Dermis microvascular lymphatic vessel endothelial cell (primary cell): ENCODE data around the gene EBNA1BP2. TPM values are rescaled to one million over a fixed set of nuclear protein-coding genes. Genes with fewer than 3 reads are reported as not detected.
"Not testable (repeated sequence)": the region's sequence is repeated elsewhere in the genome, so short reads cannot be mapped to it uniquely, and the experiment has no call there.

Experiments
- DNase-seq, 2 donors: peaks; one replicate each; pipeline versions ENCODE4 v3.0.0 to v3.0.0-alpha.2; 2010; ENCODE audit warnings: low read depth in 2 of 2
- total RNA-seq: library from RNA; depleted of rRNA; stranded (reverse); fragments of >200 nt; gene quantifications from 2 replicates; pipeline ENCODE4 v1.2.1, GENCODE V29; 2014

Gene EBNA1BP2
- total RNA-seq = 68.4 and 82.0 TPM in 2 replicates

DNA sequence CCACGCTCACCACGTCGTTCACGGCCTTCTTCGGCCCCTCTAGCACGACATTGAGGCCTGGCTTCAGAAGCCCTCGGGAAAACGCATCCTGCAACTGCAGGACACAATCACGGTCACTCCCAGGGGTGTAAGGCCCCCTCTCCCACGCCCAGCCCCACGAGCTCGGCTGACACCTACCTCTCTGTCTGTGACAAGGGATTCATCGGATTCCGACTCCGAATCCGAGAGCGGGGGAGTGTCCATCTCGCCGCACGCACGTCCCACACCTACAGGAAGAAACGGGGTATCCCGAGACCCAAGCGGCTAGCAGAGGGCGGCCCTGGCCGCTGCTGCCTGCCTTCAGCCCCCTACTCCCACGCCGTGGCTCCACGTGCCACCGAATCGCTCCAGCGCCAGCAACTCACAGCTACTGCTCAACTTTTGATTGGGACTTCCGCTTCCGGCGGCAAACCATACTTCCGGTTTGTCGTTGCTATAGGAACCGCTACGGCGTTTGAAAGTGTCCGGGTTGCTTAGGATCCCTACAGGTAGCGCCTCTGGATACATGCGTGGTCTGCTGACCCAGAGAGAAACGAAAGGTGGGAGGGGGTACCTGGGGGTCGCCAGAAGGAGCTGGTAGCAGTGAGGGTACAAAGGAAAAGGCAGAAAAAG, at the start of gene EBNA1BP2, which contains the start of gene CFAP57:
Gene EBNA1BP2 (minus strand): TSS at position 415 of the 651 bp plus-strand sequence. CDS start 172 bp downstream, at position 243.
Gene CFAP57 (plus strand): TSS at position 455 of the 651 bp plus-strand sequence. CDS start 424 bp downstream, outside the sequence.
- DNase-seq = peak; percentile 92 to 93

GRCh38 chr1:43221797-43222196, 49.7 kb upstream of the EBNA1BP2 start:
- DNase-seq = no peak

- DNase-seq = no peak
Measured at GRCh38 chr1:43220905-43221778, 49.1 kb upstream of the EBNA1BP2 start.

- no peak for DNase-seq
Measured at GRCh38 chr1:43217747-43218146, 45.7 kb upstream of the EBNA1BP2 start.

DNA sequence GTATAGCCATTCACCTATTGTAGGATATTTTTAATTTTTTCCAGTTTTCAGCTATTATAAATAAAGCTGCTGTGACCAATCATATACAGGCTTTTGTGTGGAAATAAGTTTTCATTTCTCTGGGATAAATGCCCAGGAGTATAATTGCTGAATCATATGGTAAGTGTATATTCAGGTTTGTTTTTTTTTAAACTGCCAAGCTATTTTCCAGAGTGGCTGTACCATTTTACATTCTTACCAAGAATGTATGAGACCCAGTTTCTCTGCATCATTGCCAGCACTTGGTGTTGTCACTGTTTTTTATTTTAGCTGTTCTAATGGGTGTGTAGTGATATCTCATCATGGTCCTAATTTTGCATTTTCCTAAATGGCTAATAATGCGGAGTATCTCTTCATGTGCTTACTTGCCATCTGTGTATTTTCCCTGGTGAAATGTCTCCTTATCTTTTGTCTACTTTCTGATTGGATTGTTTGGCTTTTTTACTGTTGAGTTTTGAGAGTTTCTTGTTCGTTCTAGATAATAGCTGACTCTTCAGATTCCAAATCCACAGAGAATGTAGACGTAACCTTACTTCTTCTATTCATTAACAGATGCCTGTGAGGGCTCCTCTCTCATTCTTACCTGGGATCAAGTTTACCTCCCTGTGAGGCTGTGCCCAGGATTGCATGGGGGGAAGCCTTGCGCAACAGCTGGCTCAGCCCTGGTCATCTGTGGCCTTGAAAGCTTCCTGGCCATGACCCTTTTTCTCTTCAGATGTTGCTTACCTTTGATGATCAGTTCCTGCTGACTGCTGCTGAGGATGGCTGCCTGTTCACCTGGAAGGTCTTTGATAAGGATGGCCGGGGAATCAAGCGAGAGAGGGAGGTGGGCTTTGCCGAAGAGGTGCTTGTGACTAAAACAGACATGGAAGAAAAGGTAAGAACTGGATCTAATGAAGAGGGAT, 42.7 kb upstream of the EBNA1BP2 start:
- no peak for DNase-seq

DNA sequence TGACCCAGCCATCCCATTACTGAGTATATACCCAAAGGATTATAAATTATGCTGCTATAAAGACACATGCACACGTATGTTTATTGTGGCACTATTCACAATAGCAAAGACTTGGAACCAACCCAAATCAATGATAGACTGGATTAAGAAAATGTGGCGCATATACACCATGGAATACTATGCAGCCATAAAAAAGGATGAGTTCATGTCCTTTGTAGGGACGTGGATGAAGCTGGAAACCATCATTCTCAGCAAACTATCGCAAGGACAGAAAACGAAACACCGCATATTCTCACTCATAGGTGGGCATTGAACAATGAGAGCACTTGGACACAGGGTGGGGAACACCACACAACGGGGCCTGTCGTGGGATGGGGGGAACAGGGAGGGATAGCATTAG, 36.2 kb upstream of the EBNA1BP2 start:
- not testable (repeated sequence) for DNase-seq

- DNase-seq = peak; percentile 84 to 94
Measured at GRCh38 chr1:43207229-43207853, 35.3 kb upstream of the EBNA1BP2 start.

GRCh38 chr1:43206600-43207228, 34.6 kb upstream of the EBNA1BP2 start:
- DNase-seq = peak; percentile 91

DNA sequence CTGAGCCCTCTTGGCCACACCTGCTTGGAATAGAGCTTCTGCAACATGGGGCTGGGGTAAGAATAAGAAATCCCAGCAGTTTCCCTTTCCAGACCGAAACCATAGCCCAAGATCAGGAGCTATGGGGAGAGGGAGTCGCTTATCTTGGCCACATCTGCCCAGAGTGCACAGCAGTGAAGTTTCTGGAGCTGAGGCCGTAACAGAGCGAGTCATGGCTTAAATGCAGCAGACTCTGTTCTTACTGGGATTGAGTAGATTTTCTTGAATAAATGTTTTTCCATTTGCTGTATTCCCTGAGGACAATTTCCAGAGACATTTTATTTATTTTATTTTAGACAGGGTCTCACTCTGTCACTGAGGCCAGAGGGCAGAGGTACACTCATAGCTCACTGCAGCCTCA, 33.6 kb upstream of the EBNA1BP2 start:
- peak in 1 of 2 donors; percentile 29 for DNase-seq

DNA sequence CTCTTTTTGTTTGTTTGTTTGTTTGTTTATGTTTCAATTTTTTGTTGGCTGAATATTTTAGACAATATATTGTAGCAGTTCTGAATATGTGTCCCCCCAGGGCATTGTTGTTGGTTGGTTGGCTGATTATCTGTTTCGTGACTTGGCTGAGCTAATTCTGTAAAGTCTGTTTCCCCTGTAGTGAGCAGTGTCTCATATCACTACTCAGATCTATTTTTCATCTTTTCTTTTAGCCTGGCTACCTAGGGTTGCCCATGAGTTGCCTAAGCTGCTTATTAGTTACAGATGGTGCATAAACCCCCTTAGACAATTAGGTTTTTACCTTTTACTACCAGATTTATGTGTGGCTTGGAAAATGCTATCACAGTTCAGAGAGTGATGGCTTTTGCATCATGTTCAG, 32.3 kb upstream of the EBNA1BP2 start:
- no peak for DNase-seq

DNA sequence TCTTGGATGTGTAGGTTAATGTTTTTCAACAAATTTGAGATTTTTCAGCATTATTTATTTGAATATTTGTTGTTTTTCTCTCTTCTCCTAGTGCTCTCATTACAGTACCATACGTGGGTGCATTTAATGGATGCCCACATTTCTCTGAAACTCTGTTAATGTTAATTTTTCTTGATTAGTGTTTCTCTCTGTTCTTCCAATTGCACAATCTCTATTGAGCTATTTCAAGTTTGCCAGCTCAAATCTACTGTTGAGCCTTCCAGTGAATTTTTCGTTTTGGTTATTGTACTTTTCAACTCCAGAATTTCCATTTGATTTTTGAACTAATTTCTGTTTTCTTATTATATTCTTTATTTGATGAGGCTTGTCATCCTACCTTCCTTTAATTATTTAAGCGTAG, 31.8 kb upstream of the EBNA1BP2 start:
- DNase-seq = no peak

GRCh38 chr1:43199093-43199726, 27.1 kb upstream of the EBNA1BP2 start:
- no peak for DNase-seq

- no peak for DNase-seq
Measured at GRCh38 chr1:43197343-43198127, 25.4 kb upstream of the EBNA1BP2 start.

- no peak for DNase-seq
Measured at GRCh38 chr1:43194509-43194908, 22.4 kb upstream of the EBNA1BP2 start.

GRCh38 chr1:43188106-43188505, 16.0 kb upstream of the EBNA1BP2 start:
- no peak for DNase-seq

DNA sequence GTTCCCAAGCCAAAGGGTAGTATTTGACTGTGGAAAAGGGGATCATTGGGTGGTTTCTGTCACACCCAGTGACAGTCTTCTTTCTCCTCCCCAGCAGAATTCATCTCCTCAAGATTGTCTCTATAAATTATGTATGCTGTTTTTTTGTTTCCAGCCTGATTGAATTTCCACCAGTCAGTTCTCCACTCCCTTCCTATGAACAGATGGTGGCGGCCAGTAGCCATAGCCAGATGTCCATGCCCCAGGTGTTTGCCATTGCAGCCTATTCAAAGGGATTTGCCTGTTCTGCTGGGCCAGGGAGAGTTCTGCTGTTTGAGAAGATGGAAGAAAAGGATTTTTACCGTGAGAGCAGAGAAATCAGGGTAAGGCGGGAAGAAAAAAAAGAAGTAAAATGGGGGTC, 12.9 kb upstream of the EBNA1BP2 start:
- no peak for DNase-seq

- DNase-seq = no peak
Measured at GRCh38 chr1:43184388-43184787, 12.3 kb upstream of the EBNA1BP2 start.

DNA sequence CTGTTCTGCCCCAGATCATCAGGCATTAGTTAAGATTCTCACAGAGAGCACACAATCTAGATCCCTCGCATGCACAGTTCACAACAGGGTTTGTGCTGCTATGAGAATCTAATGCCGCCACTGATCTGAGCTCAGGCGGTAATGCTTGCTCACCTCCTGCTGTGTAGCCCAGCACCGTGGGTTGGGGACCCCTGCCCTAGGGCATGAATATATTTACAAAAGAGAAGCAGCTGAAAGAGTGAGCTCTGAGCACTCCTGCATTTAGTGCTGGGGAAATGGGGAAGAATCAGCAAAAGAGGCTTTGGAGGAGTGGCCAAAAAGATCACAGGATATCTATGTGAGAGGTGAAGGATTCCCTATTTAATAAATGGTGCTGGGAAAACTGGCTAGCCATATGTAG, 5.6 kb upstream of the EBNA1BP2 start:
- no peak for DNase-seq

DNA sequence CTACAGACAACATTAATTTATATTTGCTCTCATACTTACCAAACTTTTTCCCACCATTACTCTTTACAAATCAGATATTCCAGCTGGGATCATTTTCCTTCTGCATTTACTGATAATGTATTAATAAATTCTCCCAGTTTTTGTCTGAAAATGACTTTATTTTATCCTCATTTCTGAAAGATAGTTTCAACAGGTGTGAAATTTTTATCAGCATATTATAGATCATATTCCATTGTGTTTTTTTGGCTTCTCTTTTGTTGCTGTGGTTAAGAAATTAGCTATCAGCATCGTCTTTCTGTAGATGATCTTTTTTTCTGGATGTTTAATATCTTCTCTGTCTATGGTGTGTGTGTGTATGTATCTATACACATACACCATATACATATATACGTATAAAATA, 2.8 kb upstream of the EBNA1BP2 start:
- DNase-seq = no peak
